A549 (cell line): Measurements from ENCODE around the gene ZSCAN2. TPM values are rescaled to one million over a fixed set of nuclear protein-coding genes. Genes with fewer than 3 reads are reported as not detected.

Experiments
- ATAC-seq, 2 experiments: fragments of 200-7000 bp in 1 of 2; fragments of >200 bp in 1 of 2; cut with Nextera tagmentation in 1 of 2; cut with Tn5 transposase in 1 of 2; 3 replicates each; pipeline versions ENCODE4 v1.8.0 to v1.9.1; 2018 to 2020; ENCODE audit warnings: mild to moderate bottlenecking in 1 of 2, moderate library complexity in 1 of 2
- CTCF ChIA-PET: fragments of 300-600 bp; sonication (Branson Sonifier 250); formaldehyde crosslinking; extraction: SDS; loops from one replicate; lab custom pipeline; 2021; ENCODE audit warnings: antibody characterized with exemption, inconsistent platforms; lab: Yijun Ruan, JAX
- POLR2A ChIA-PET: fragments of 350-600 bp; formaldehyde crosslinking; extraction: SDS; loops from one replicate; lab custom pipeline; 2021; ENCODE audit warnings: antibody characterized with exemption, inconsistent platforms; lab: Yijun Ruan, JAX
- DNase-seq, 2 experiments: peaks; one replicate each; pipeline versions ENCODE4 v3.0.0 to v3.0.0-alpha.2; 2011 to 2016; ENCODE audit warnings: low read depth in 1 of 2, low spot score in 1 of 2
- FAIRE-seq: peaks from 2 replicates; lab custom pipeline; 2011; peaks lifted over from hg19 to GRCh38; lab: Jason Lieb, UNC
- H3K27ac ChIP-seq, 2 experiments: fragments of >200 bp; sonication (Bioruptor Twin); formaldehyde crosslinking; 3 replicates each; pipeline ENCODE4 v1.5.1; 2016 to 2017
- H3K4me1 ChIP-seq: fragments of >200 bp; sonication (Bioruptor Twin); formaldehyde crosslinking; 3 replicates; pipeline ENCODE4 v1.6.1; 2016
- H3K4me2 ChIP-seq: fragments of >200 bp; sonication (Bioruptor Twin); formaldehyde crosslinking; 3 replicates; pipeline ENCODE4 v1.6.1; 2016
- H3K4me3 ChIP-seq: fragments of >200 bp; sonication (Bioruptor Twin); formaldehyde crosslinking; 3 replicates; pipeline ENCODE4 v1.5.1; 2016
- H3K9me3 ChIP-seq: fragments of >200 bp; sonication (Bioruptor Twin); formaldehyde crosslinking; 3 replicates; pipeline ENCODE4 v1.6.1; 2016
- ATOH8 ChIP-seq: fragments of 250-450 bp; sonication (Bioruptor Pico); IDR thresholded peaks from 2 replicates; pipeline ENCODE4 v1.5.0; 2020; ENCODE audit warnings: low read depth, mild to moderate bottlenecking, moderate library complexity
- CHD2 ChIP-seq: fragments of 150-350 bp; IDR thresholded peaks from 2 replicates; pipeline ENCODE4 v1.6.1; 2014; ENCODE audit warnings: low read length; ENCODE audit not compliant: partially characterized antibody
- CHD4 ChIP-seq: fragments of 200-600 bp; sonication (generic); IDR thresholded peaks from 2 replicates; pipeline ENCODE4 v1.6.1; 2016; ENCODE audit warnings: antibody characterized with exemption, mild to moderate bottlenecking, borderline replicate concordance
- ESRRA ChIP-seq: fragments of 150-350 bp; IDR thresholded peaks from 2 replicates; pipeline ENCODE4 v1.6.1; 2014; ENCODE audit warnings: mild to moderate bottlenecking, low read length, borderline replicate concordance
- FOSB ChIP-seq: fragments of 250-450 bp; sonication (Bioruptor Pico); IDR thresholded peaks from 2 replicates; pipeline ENCODE4 v1.5.0; 2020; ENCODE audit warnings: mild to moderate bottlenecking, moderate library complexity
- GATA3 ChIP-seq: IDR thresholded peaks from 2 replicates; pipeline ENCODE4 v1.6.1; 2012; ENCODE audit warnings: borderline replicate concordance
- HEYL ChIP-seq: fragments of 250-450 bp; sonication (Bioruptor Pico); IDR thresholded peaks from 2 replicates; pipeline ENCODE4 v1.8.0; 2021; ENCODE audit warnings: mild to moderate bottlenecking, moderate library complexity
- HOXA7 ChIP-seq: fragments of 250-450 bp; sonication (Bioruptor Pico); IDR thresholded peaks from 2 replicates; pipeline ENCODE4 v1.5.0; 2020; ENCODE audit warnings: mild to moderate bottlenecking, moderate library complexity
- HOXB13 ChIP-seq: fragments of 250-450 bp; sonication (Bioruptor Pico); IDR thresholded peaks from 2 replicates; pipeline ENCODE4 v1.5.0; 2020; ENCODE audit warnings: low read depth, mild to moderate bottlenecking, moderate library complexity
- JUN ChIP-seq, 2 experiments: fragments of >200 bp; sonication (Bioruptor Twin); formaldehyde crosslinking; IDR thresholded peaks; 2 replicates in 1 of 2; 3 replicates in 1 of 2; pipeline ENCODE4 v1.6.1; 2016 to 2017
- KDM1A ChIP-seq: fragments of 200-600 bp; sonication (generic); IDR thresholded peaks from 2 replicates; pipeline ENCODE4 v1.6.1; 2016; ENCODE audit warnings: low read depth, mild to moderate bottlenecking
- MAZ ChIP-seq: fragments of 150-350 bp; IDR thresholded peaks from 2 replicates; pipeline ENCODE4 v1.6.1; 2014; ENCODE audit warnings: antibody characterized with exemption, low read depth, low read length, borderline replicate concordance
- NPAS2 ChIP-seq: fragments of 250-450 bp; sonication (Bioruptor Pico); IDR thresholded peaks from 2 replicates; pipeline ENCODE4 v1.8.0; 2022; ENCODE audit warnings: mild to moderate bottlenecking, moderate library complexity, borderline replicate concordance
- PHF8 ChIP-seq: fragments of 200-600 bp; sonication (generic); IDR thresholded peaks from 2 replicates; pipeline ENCODE4 v1.6.1; 2016; ENCODE audit warnings: low read depth, mild to moderate bottlenecking, antibody characterized with exemption, moderate library complexity, borderline replicate concordance
- POLR2A ChIP-seq: IDR thresholded peaks from 2 replicates; pipeline ENCODE4 v1.6.1; 2012; ENCODE audit warnings: mild to moderate bottlenecking, low read length
- POLR2AphosphoS2 ChIP-seq: conservative IDR thresholded peaks from 2 replicates; pipeline ENCODE4 v1.6.1; 2012; ENCODE audit warnings: low read length, improper control_type of control experiment, inconsistent platforms
- RAD21 ChIP-seq, 2 experiments: fragments of >200 bp in 1 of 2; sonication (Bioruptor Twin) in 1 of 2; formaldehyde crosslinking in 1 of 2; IDR thresholded peaks in 1 of 2; conservative IDR thresholded peaks in 1 of 2; 2 replicates in 1 of 2; 3 replicates in 1 of 2; pipeline ENCODE4 v1.6.1; 2012 to 2018; ENCODE audit warnings: inconsistent platforms in 1 of 2
- REST ChIP-seq: fragments of 200-600 bp; sonication (generic); IDR thresholded peaks from 2 replicates; pipeline ENCODE4 v1.6.1; 2016; ENCODE audit warnings: antibody characterized with exemption, mild to moderate bottlenecking, moderate library complexity
- RFX5 ChIP-seq: fragments of 450-650 bp; IDR thresholded peaks from 2 replicates; pipeline ENCODE4 v1.7.1; 2014; ENCODE audit warnings: antibody characterized with exemption, mild to moderate bottlenecking, moderate library complexity
- RNF2 ChIP-seq: fragments of 200-600 bp; sonication (generic); IDR thresholded peaks from 2 replicates; pipeline ENCODE4 v1.6.1; 2016; ENCODE audit warnings: low read depth, mild to moderate bottlenecking, antibody characterized with exemption, moderate library complexity, borderline replicate concordance
- SREBF2 ChIP-seq: fragments of 450-650 bp; IDR thresholded peaks from 2 replicates; pipeline ENCODE4 v1.6.1; 2014; ENCODE audit warnings: mild to moderate bottlenecking, moderate library complexity
- TP53 ChIP-seq: fragments of 250-450 bp; sonication (Bioruptor Pico); IDR thresholded peaks from 2 replicates; pipeline ENCODE4 v1.5.0; 2021; ENCODE audit warnings: mild to moderate bottlenecking, moderate library complexity
- ZC3H11A ChIP-seq: fragments of 450-650 bp; IDR thresholded peaks from 2 replicates; pipeline ENCODE4 v1.6.1; 2014; ENCODE audit warnings: antibody characterized with exemption, mild to moderate bottlenecking
- ZFP36 ChIP-seq: fragments of 450-650 bp; IDR thresholded peaks from 2 replicates; pipeline ENCODE4 v1.6.1; 2014; ENCODE audit warnings: borderline replicate concordance; ENCODE audit not compliant: partially characterized antibody
- ZNF302 ChIP-seq: fragments of 250-450 bp; sonication (Bioruptor Pico); IDR thresholded peaks from 2 replicates; pipeline ENCODE4 v1.9.0; 2021; ENCODE audit warnings: inconsistent platforms, mild to moderate bottlenecking, moderate library complexity
- WGBS: methylation state at CpG from one replicate; pipeline ENCODE4 v1.1.6; 2017; ENCODE audit errors: missing lambda C conversion rate; 5-methylcytosine and 5-hydroxymethylcytosine counted together
- polyA plus RNA-seq, 4 experiments: library from polyadenylated mRNA; depleted of rRNA in 3 of 4; stranded (reverse); fragments of >200 nt; fragmentation: RNase III in 1 of 4; extraction: RNeasy Plus Mini Kit Qiagen cat#74134 plus additional on column Dnase treatment in 1 of 4; gene quantifications; 2 replicates in 3 of 4; 3 replicates in 1 of 4; pipeline ENCODE4 v1.2.3, GENCODE V29; 2011 to 2017

Gene ZSCAN2
- polyA plus RNA-seq, 2 of the 4 experiments (the other 2 are of a cell fraction), result 16.5 to 17.5 TPM

DNA sequence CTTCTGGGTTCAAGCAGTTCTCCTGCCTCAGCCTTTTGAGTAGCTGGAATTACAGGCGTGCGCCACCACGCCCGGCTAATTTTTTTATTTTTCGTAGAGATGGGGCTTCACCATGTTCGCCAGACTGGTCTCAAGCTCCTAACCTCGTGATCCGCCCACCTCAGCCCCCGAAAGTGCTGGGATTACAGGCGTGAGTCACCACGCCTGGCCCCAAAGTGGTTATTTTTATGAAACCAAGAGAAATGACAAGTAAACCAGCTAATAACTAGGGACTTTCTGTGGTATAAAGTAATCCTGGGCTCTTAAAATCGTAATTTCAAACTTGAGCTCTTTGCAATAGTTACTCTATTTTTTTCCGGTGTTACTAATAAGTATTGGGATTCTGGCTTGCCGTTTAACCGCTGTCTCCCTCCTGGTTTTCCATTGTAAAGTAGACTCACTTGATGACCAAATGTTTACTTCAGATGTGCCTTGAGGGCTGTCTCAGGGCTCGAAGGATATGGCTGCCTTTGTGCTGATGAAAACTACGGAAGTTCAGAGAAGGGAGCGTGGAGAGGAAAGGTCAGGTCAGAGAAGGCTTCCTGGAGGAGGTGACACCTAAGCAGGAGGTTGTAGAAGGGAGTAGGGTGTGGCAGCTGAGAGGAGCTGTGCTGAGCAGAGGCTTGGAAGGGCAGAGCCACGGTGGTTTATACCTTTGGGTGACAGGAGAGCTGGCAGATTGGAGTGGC lies 4.2 kb downstream of the ZSCAN2 start:
- no peak for ATAC-seq
- Histone ChIP-seq H3K9me3 (no peaks in the 10 kb centered on the region), H3K4me3 (no peak overlapping the region), H3K4me1 (peaks cover 36% of the 10 kb centered on the region), H3K4me2 (no peak overlapping the region), H3K27ac (no peak overlapping the region)
- POLR2A ChIA-PET, result no interaction called here
- CTCF ChIA-PET, result interaction anchor here (0.7 to 4.0 kb wide), 8 partner anchors 8 to 564 kb away, joined by 3 to 17 read pairs (median 4); no protein-coding TSS in a partner anchor
- DNase-seq, result no peak
- peak; percentile 65 for TF ChIP-seq ZFP36
- TF ChIP-seq ATOH8 (CRISPR knock-in tag), result no peak
- no peak for TF ChIP-seq POLR2A
- WGBS, result 86% methylated on average over 19 of the region's 19 CpGs
- FAIRE-seq, result no peak

- ATAC-seq (no peak), DNase-seq (no peak), FAIRE-seq (no peak)
- no peak overlapping the region for H3K4me2 ChIP-seq
- CTCF ChIA-PET, result interaction anchor here (0.9 to 4.0 kb wide), 6 partner anchors 16 to 80 kb away, joined by 3 to 17 read pairs (median 7); partner anchors contain the start of gene WDR73
- TF ChIP-seq KDM1A (no peak), SREBF2 (no peak), CHD4 (no peak), ZNF302 (CRISPR knock-in tag) (no peak), RFX5 (no peak), HOXB13 (no peak), FOSB (CRISPR knock-in tag) (no peak), CHD2 (no peak), JUN (IDR thresholded peaks at IDR 0.05) (no peak), POLR2AphosphoS2 (no peak)
- POLR2A ChIA-PET, result no interaction called here
- H3K27ac ChIP-seq, result no peak overlapping the region
- WGBS, result 83% methylated on average over 2 of the region's 2 CpGs
- H3K9me3 ChIP-seq, result no peaks in the 10 kb centered on the region
- H3K4me1 ChIP-seq, result peaks cover 36% of the 10 kb centered on the region
- no peak overlapping the region for H3K4me3 ChIP-seq
Measured at GRCh38 chr15:84605554-84605882, 4.7 kb downstream of the ZSCAN2 start.

GRCh38 chr15:84606653-84607120 lies 5.9 kb downstream of the ZSCAN2 start:
- POLR2A ChIA-PET, result no interaction called here

GRCh38 chr15:84608707-84609284 lies 8.0 kb downstream of the ZSCAN2 start:
- Histone ChIP-seq H3K9me3 (no peaks in the 10 kb centered on the region), H3K27ac (no peak overlapping the region), H3K4me3 (no peak overlapping the region), H3K4me2 (no peak overlapping the region)
- 82% methylated on average over 1 of the region's 1 CpG for WGBS
- FAIRE-seq (no peak), DNase-seq (no peak), ATAC-seq (no peak)
- ChIA-PET POLR2A (interaction anchor here (0.6 kb wide), 1 partner anchor 23 kb away, joined by 5 read pairs; no protein-coding TSS in a partner anchor), CTCF (interaction anchor here (0.8 to 2.8 kb wide), 6 partner anchors 10 to 38 kb away, joined by 3 to 14 read pairs (median 6); no protein-coding TSS in a partner anchor)
- TF ChIP-seq NPAS2 (CRISPR knock-in tag) (no peak), KDM1A (no peak), MAZ (no peak), ZFP36 (no peak), TP53 (CRISPR knock-in tag) (no peak), ZNF302 (CRISPR knock-in tag) (no peak), RAD21 (conservative IDR thresholded peaks at IDR 0.05 in 1 of 2, IDR thresholded peaks at IDR 0.05 in 1 of 2) (no peak), ZC3H11A (no peak), ESRRA (no peak), RFX5 (no peak), RNF2 (no peak), PHF8 (no peak), HEYL (CRISPR knock-in tag) (no peak), FOSB (CRISPR knock-in tag) (no peak), REST (no peak)
- TF ChIP-seq, all 56 proteins: peak for 0
- peaks cover 29% of the 10 kb centered on the region for H3K4me1 ChIP-seq

More at GRCh38 chr15:84606653-84607120, 5.9 kb downstream of the ZSCAN2 start:
- Histone ChIP-seq H3K9me3 (no peaks in the 10 kb centered on the region), H3K27ac (peak overlapping the region; percentile 39 to 67; a peak in 4 of 6 replicates), H3K4me2 (peak overlapping the region; percentile 63), H3K4me3 (no peak overlapping the region), H3K4me1 (peaks cover 34% of the 10 kb centered on the region)
- peak in 1 of 2 experiments; percentile 44 for DNase-seq
- peak; percentile 12 to 74; a peak in 3 of 6 replicates for ATAC-seq
- FAIRE-seq, result no peak
- WGBS, result 22% methylated on average over 8 of the region's 8 CpGs
- peak; percentile 13; the same call in 1 of the 2 replicates for TF ChIP-seq ESRRA
- TF ChIP-seq GATA3, result no peak
- no peak for TF ChIP-seq ZNF302 (CRISPR knock-in tag)
- no peak for TF ChIP-seq HOXA7 (CRISPR knock-in tag)
- CTCF ChIA-PET, result interaction anchor here (1.0 to 4.0 kb wide), 7 partner anchors 8 to 47 kb away, joined by 3 to 17 read pairs (median 4); partner anchors contain the start of gene WDR73
